IMR-90 (cell line): Measurements from ENCODE around the gene SLC25A15.

Source experiments
- CEBPB ChIP-seq: IDR thresholded peaks from 2 replicates; pipeline ENCODE4 v1.6.1; 2012; ENCODE audit warnings: low read depth, low read length, improper control_type of control experiment
- NFE2L2 ChIP-seq: fragments of 150-350 bp; IDR thresholded peaks from 2 replicates; pipeline ENCODE4 v1.6.1; 2016; ENCODE audit warnings: low read depth, mild to moderate bottlenecking, low read length
- POLR2A ChIP-seq: IDR thresholded peaks from 2 replicates; pipeline ENCODE4 v1.6.1; 2012; ENCODE audit warnings: mild to moderate bottlenecking, low read depth, low read length
- RAD21 ChIP-seq: IDR thresholded peaks from 2 replicates; pipeline ENCODE4 v1.6.1; 2012; ENCODE audit warnings: low read length, improper control_type of control experiment
- RCOR1 ChIP-seq: IDR thresholded peaks from 2 replicates; pipeline ENCODE4 v1.6.1; 2012; ENCODE audit warnings: mild to moderate bottlenecking, low read length, improper control_type of control experiment; ENCODE audit not compliant: insufficient replicate concordance
- RFX5 ChIP-seq: IDR thresholded peaks from 2 replicates; pipeline ENCODE4 v1.8.0; 2012; ENCODE audit warnings: low read depth, mild to moderate bottlenecking, low read length, moderate library complexity
- TF ChIP-seq, protein P1 (sequence below): conservative IDR thresholded peaks from 2 replicates; pipeline ENCODE4 v1.5.1; 2012; ENCODE audit warnings: mild to moderate bottlenecking, low read depth, low read length, improper control_type of control experiment
- TF ChIP-seq, protein P2 (sequence below): fragments of 150-350 bp; IDR thresholded peaks from 2 replicates; pipeline ENCODE4 v1.6.1; 2017; ENCODE audit warnings: mild to moderate bottlenecking, antibody characterized with exemption, low read length, low read depth
- TF ChIP-seq, protein P3 (sequence below): fragments of 150-350 bp; IDR thresholded peaks from 2 replicates; pipeline ENCODE4 v1.6.1; 2016; ENCODE audit warnings: low read depth, mild to moderate bottlenecking, low read length, moderate library complexity, borderline replicate concordance

DNA sequence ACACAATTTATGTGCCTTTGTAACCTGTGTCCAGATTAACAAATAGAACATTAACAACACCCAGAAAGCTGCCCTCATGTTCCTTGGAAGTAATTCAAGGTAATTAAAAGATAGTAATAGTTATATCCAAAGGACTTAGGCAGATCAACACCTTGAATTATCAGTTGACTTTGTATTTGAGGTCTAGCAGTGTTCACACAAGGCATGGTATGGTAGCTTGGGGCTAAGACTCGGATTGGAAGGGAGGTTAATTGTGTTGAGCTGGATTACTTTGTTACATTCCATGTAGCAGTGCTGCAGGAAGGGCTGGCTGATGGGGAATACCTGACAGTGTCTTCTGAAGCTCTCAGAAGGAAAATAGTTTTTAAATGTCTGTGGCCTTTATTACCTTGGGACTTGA is 16.8 kb downstream of the SLC25A15 start:
- TF ChIP-seq, protein P1, sequence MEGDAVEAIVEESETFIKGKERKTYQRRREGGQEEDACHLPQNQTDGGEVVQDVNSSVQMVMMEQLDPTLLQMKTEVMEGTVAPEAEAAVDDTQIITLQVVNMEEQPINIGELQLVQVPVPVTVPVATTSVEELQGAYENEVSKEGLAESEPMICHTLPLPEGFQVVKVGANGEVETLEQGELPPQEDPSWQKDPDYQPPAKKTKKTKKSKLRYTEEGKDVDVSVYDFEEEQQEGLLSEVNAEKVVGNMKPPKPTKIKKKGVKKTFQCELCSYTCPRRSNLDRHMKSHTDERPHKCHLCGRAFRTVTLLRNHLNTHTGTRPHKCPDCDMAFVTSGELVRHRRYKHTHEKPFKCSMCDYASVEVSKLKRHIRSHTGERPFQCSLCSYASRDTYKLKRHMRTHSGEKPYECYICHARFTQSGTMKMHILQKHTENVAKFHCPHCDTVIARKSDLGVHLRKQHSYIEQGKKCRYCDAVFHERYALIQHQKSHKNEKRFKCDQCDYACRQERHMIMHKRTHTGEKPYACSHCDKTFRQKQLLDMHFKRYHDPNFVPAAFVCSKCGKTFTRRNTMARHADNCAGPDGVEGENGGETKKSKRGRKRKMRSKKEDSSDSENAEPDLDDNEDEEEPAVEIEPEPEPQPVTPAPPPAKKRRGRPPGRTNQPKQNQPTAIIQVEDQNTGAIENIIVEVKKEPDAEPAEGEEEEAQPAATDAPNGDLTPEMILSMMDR, result no peak
- no peak for TF ChIP-seq POLR2A
- TF ChIP-seq RCOR1, result no peak
- no peak for TF ChIP-seq CEBPB
- TF ChIP-seq, protein P2, sequence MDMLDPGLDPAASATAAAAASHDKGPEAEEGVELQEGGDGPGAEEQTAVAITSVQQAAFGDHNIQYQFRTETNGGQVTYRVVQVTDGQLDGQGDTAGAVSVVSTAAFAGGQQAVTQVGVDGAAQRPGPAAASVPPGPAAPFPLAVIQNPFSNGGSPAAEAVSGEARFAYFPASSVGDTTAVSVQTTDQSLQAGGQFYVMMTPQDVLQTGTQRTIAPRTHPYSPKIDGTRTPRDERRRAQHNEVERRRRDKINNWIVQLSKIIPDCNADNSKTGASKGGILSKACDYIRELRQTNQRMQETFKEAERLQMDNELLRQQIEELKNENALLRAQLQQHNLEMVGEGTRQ, result no peak
- TF ChIP-seq, protein P3, sequence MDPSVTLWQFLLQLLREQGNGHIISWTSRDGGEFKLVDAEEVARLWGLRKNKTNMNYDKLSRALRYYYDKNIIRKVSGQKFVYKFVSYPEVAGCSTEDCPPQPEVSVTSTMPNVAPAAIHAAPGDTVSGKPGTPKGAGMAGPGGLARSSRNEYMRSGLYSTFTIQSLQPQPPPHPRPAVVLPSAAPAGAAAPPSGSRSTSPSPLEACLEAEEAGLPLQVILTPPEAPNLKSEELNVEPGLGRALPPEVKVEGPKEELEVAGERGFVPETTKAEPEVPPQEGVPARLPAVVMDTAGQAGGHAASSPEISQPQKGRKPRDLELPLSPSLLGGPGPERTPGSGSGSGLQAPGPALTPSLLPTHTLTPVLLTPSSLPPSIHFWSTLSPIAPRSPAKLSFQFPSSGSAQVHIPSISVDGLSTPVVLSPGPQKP, result no peak
- TF ChIP-seq RFX5, result no peak
- no peak for TF ChIP-seq NFE2L2
- TF ChIP-seq RAD21, result no peak
